Ecto neural progenitor cell (in vitro differentiated cells): ENCODE results near the gene MARK2.
"Not testable (repeated sequence)": the region's sequence is repeated elsewhere in the genome, so short reads cannot be mapped to it uniquely, and the experiment has no call there.

Experiments used
- DNase-seq: peaks from one replicate; pipeline ENCODE4 v3.0.0-alpha.2; 2018; ENCODE audit warnings: low spot score

Gene MARK2

GRCh38 chr11:63838678-63839507 is at the start of gene MARK2:
MARK2 (plus strand) TSS chr11:63839110; CDS start chr11:63839507, 397 bp downstream.
- DNase-seq, result peak; percentile 100

GRCh38 chr11:63791495-63792167 is 47.3 kb upstream of the MARK2 start:
- no peak for DNase-seq

GRCh38 chr11:63793161-63793560 is 45.7 kb upstream of the MARK2 start:
- no peak for DNase-seq

- DNase-seq, result no peak
Observed at GRCh38 chr11:63795066-63795465, 43.8 kb upstream of the MARK2 start.

- no peak for DNase-seq
Observed at GRCh38 chr11:63800921-63801320, 38.0 kb upstream of the MARK2 start.

- no peak for DNase-seq
Observed at GRCh38 chr11:63802637-63803414, 36.1 kb upstream of the MARK2 start.

- DNase-seq, result no peak
Observed at GRCh38 chr11:63804259-63804658, 34.7 kb upstream of the MARK2 start.

GRCh38 chr11:63805844-63806415 is 33.0 kb upstream of the MARK2 start:
- DNase-seq, result no peak

GRCh38 chr11:63810383-63810782 is 28.5 kb upstream of the MARK2 start:
- not testable (repeated sequence) for DNase-seq

GRCh38 chr11:63811522-63811921 is 27.4 kb upstream of the MARK2 start:
- no peak for DNase-seq

- DNase-seq, result peak; percentile 89
Observed at GRCh38 chr11:63813035-63813562, 25.8 kb upstream of the MARK2 start, which contains the start of gene SPINDOC. SPINDOC (plus strand) TSS chr11:63813456; CDS start chr11:63813687, 231 bp downstream.

GRCh38 chr11:63813563-63814382 is 25.1 kb upstream of the MARK2 start:
- DNase-seq, result peak; percentile 76

GRCh38 chr11:63814383-63814736 is 24.6 kb upstream of the MARK2 start:
- DNase-seq, result no peak

GRCh38 chr11:63816166-63816565 is 22.7 kb upstream of the MARK2 start:
- DNase-seq, result no peak

- DNase-seq, result no peak
Observed at GRCh38 chr11:63816732-63817131, 22.2 kb upstream of the MARK2 start.

GRCh38 chr11:63817758-63818498 is 21.0 kb upstream of the MARK2 start:
- no peak for DNase-seq

GRCh38 chr11:63818609-63819008 is 20.3 kb upstream of the MARK2 start:
- DNase-seq, result no peak

- no peak for DNase-seq
Observed at GRCh38 chr11:63821411-63821810, 17.5 kb upstream of the MARK2 start.

- no peak for DNase-seq
Observed at GRCh38 chr11:63826471-63827190, 12.3 kb upstream of the MARK2 start.
